Left ventricle myocardium superior (tissue), 1 donor: ENCODE results near the gene C10orf71. TPM values are rescaled to one million over a fixed set of nuclear protein-coding genes. Genes with fewer than 3 reads are reported as not detected.
A peak's percentile ranks its signal among the peaks of the same experiment; 100 is the strongest.

Source experiments
- ATAC-seq: fragments of 200-7000 bp; cut with Tn5 transposase; one replicate; pipeline ENCODE4 v1.9.1; 2020; ENCODE audit warnings: mild to moderate bottlenecking, moderate library complexity
- DNase-seq: peaks from one replicate; pipeline ENCODE4 v3.0.0-alpha.2; 2020
- intact Hi-C: fragments of 100-400 bp; cut with micrococcal nuclease; formaldehyde crosslinking; loops from one replicate; pipeline ENCODE4 v1.11.0; 2022
- total RNA-seq: library from RNA; stranded (reverse); fragmentation: NEBNext Ultra II Directional; extraction: Animal tissue kit (Norgen Biotek cat#: 25700); gene quantifications from one replicate; pipeline ENCODE4 v1.2.1, GENCODE V29; 2021
- donor health status: DM: no; HTN: yes; CAD: no; lungs with severe emphysema.

Gene C10orf71
- total RNA-seq, 1 donor from 2014 or later: 126 TPM

GRCh38 chr10:49288341-49289065 lies 10.5 kb upstream of the C10orf71 start:
- ATAC-seq (peak; percentile 22), DNase-seq (no peak)
- intact Hi-C loops: loop anchor here (10.0 kb wide), 1 partner anchor 54 kb away; no protein-coding TSS in a partner anchor

- DNase-seq: no peak
- no peak for ATAC-seq
- intact Hi-C loops: loop anchor here (10.0 kb wide), 1 partner anchor 55 kb away; no protein-coding TSS in a partner anchor
Measured at GRCh38 chr10:49289480-49289879, 9.5 kb upstream of the C10orf71 start.

GRCh38 chr10:49290131-49290530 lies 8.8 kb upstream of the C10orf71 start:
- ATAC-seq (peak; percentile 16), DNase-seq (no peak)
- intact Hi-C loops: no loop called here

- DNase-seq: no peak
- ATAC-seq: no peak
- intact Hi-C loops: no loop called here
Measured at GRCh38 chr10:49290607-49291006, 8.4 kb upstream of the C10orf71 start.

GRCh38 chr10:49292565-49293207 lies 6.3 kb upstream of the C10orf71 start:
- DNase-seq: no peak
- intact Hi-C loops: no loop called here
- ATAC-seq: no peak

GRCh38 chr10:49293208-49293603 lies 5.8 kb upstream of the C10orf71 start:
- intact Hi-C loops: no loop called here
- ATAC-seq (no peak), DNase-seq (no peak)

GRCh38 chr10:49294731-49295130 lies 4.2 kb upstream of the C10orf71 start:
- DNase-seq: no peak
- intact Hi-C loops: no loop called here
- no peak for ATAC-seq

GRCh38 chr10:49295297-49295696 lies 3.7 kb upstream of the C10orf71 start:
- ATAC-seq: no peak
- no peak for DNase-seq
- intact Hi-C loops: no loop called here

- intact Hi-C loops: no loop called here
- no peak for DNase-seq
- ATAC-seq: peak; percentile 6
Measured at GRCh38 chr10:49296382-49296781, 2.6 kb upstream of the C10orf71 start.

- DNase-seq (no peak), ATAC-seq (peak; percentile 2)
- intact Hi-C loops: no loop called here
Measured at GRCh38 chr10:49296836-49297235, 2.1 kb upstream of the C10orf71 start.

- DNase-seq: peak; percentile 68
- peak; percentile 70 for ATAC-seq
- intact Hi-C loops: no loop called here
Measured at GRCh38 chr10:49297818-49298670, 926 bp upstream of the C10orf71 start.

- intact Hi-C loops: no loop called here
- ATAC-seq (peak; percentile 75), DNase-seq (peak; percentile 84)
Measured at GRCh38 chr10:49298671-49298982, 343 bp upstream of the C10orf71 start.

- intact Hi-C loops: no loop called here
- DNase-seq (no peak), ATAC-seq (peak; percentile 3)
Measured at GRCh38 chr10:49299816-49300139, 808 bp downstream of the C10orf71 start.

- DNase-seq (peak; percentile 72), ATAC-seq (peak; percentile 72)
- intact Hi-C loops: no loop called here
Measured at GRCh38 chr10:49300140-49300974, 1.4 kb downstream of the C10orf71 start.

- intact Hi-C loops: no loop called here
- ATAC-seq (no peak), DNase-seq (no peak)
Measured at GRCh38 chr10:49301302-49301701, 2.3 kb downstream of the C10orf71 start.

- DNase-seq: no peak
- intact Hi-C loops: no loop called here
Measured at GRCh38 chr10:49302088-49302487, 3.1 kb downstream of the C10orf71 start.

GRCh38 chr10:49303711-49304110 lies 4.7 kb downstream of the C10orf71 start:
- intact Hi-C loops: no loop called here
- no peak for ATAC-seq
- DNase-seq: no peak

More at GRCh38 chr10:49302088-49302487, 3.1 kb downstream of the C10orf71 start:
- ATAC-seq: no peak

GRCh38 chr10:49304137-49304536 lies 5.2 kb downstream of the C10orf71 start:
- intact Hi-C loops: no loop called here
- DNase-seq: no peak
- no peak for ATAC-seq

- ATAC-seq (no peak), DNase-seq (no peak)
- intact Hi-C loops: no loop called here
Measured at GRCh38 chr10:49307921-49308320, 9.0 kb downstream of the C10orf71 start.
